Stomach (tissue), 4 donors: ENCODE data around the gene ZCRB1.

ENCODE experiments used
- CTCF ChIP-seq, 7 experiments: fragments of 450-650 bp in 4 of 7; fragments of 200-600 bp in 3 of 7; sonication (generic) in 3 of 7; IDR thresholded peaks; one replicate each; pipeline ENCODE4 v1.5.1; 2016 to 2019; ENCODE audit warnings: antibody characterized with exemption in 7 of 7, control low read depth in 2 of 7, mild to moderate bottlenecking in 1 of 7
- EP300 ChIP-seq: sonication (generic); formaldehyde crosslinking; IDR thresholded peaks from one replicate; pipeline ENCODE4 v1.6.1; 2017; ENCODE audit warnings: antibody characterized with exemption
- POLR2A ChIP-seq, 4 donors: fragments of 450-650 bp; IDR thresholded peaks; one replicate each; pipeline ENCODE4 v1.6.1; 2016; ENCODE audit warnings: antibody characterized with exemption in 4 of 4, control low read depth in 2 of 4, mild to moderate bottlenecking in 1 of 4, moderate library complexity in 1 of 4
- POLR2AphosphoS5 ChIP-seq, 3 donors: sonication (generic); formaldehyde crosslinking; IDR thresholded peaks; one replicate each; pipeline ENCODE4 v1.6.1; 2016; ENCODE audit warnings: antibody characterized with exemption in 3 of 3

- TF ChIP-seq CTCF (IDR thresholded peaks at IDR 0.05) (no peak), POLR2A (IDR thresholded peaks at IDR 0.05) (no peak), POLR2AphosphoS5 (IDR thresholded peaks at IDR 0.05) (no peak), EP300 (no peak)
These were observed 5.1 kb downstream of the ZCRB1 start for GRCh38 chr12:42320796-42321195.
